HG03558 (cell line): ENCODE data around the gene MAPT.
"Not testable (repeated sequence)": the region's sequence is repeated elsewhere in the genome, so short reads cannot be mapped to it uniquely, and the experiment has no call there.

ENCODE experiments used
- ATAC-seq: cut with Tn5 transposase; IDR thresholded peaks from one replicate; pipeline ENCODE4 v1.9.1; 2021; ENCODE audit warnings: moderate number of reproducible peaks; ENCODE audit not compliant: unreplicated experiment; ENCODE audit errors: extremely low read depth

MAPT gene

GRCh38 chr17:45857977-45858708 lies 36.2 kb upstream of the MAPT start:
- no peak for ATAC-seq

GRCh38 chr17:45861165-45861564 lies 33.2 kb upstream of the MAPT start:
- no peak for ATAC-seq

- not testable (repeated sequence) for ATAC-seq
These were observed 32.2 kb upstream of the MAPT start for GRCh38 chr17:45862127-45862526.

GRCh38 chr17:45863857-45864654 lies 30.3 kb upstream of the MAPT start:
- ATAC-seq: no peak

GRCh38 chr17:45867171-45867570 lies 27.2 kb upstream of the MAPT start:
- no peak for ATAC-seq

- ATAC-seq: no peak
These were observed 26.7 kb upstream of the MAPT start for GRCh38 chr17:45867702-45868101.

- no peak for ATAC-seq
These were observed 26.1 kb upstream of the MAPT start for GRCh38 chr17:45868276-45868675.

GRCh38 chr17:45869676-45870341 lies 24.5 kb upstream of the MAPT start:
- ATAC-seq: no peak

- no peak for ATAC-seq
These were observed 23.9 kb upstream of the MAPT start for GRCh38 chr17:45870342-45870974.

- ATAC-seq: no peak
These were observed 22.6 kb upstream of the MAPT start for GRCh38 chr17:45871718-45872117.

GRCh38 chr17:45873728-45874127 lies 20.6 kb upstream of the MAPT start:
- no peak for ATAC-seq

GRCh38 chr17:45874151-45874550 lies 20.2 kb upstream of the MAPT start:
- no peak for ATAC-seq

- ATAC-seq: no peak
These were observed 17.8 kb upstream of the MAPT start for GRCh38 chr17:45876539-45876938.

GRCh38 chr17:45877467-45877866 lies 16.9 kb upstream of the MAPT start:
- no peak for ATAC-seq

GRCh38 chr17:45883063-45883462 lies 11.3 kb upstream of the MAPT start:
- no peak for ATAC-seq

- ATAC-seq: no peak
These were observed 7.5 kb upstream of the MAPT start for GRCh38 chr17:45886852-45887251.

GRCh38 chr17:45888392-45888791 lies 6.0 kb upstream of the MAPT start:
- ATAC-seq: no peak

GRCh38 chr17:45889579-45889978 lies 4.8 kb upstream of the MAPT start:
- ATAC-seq: no peak

GRCh38 chr17:45893725-45894021 lies 681 bp upstream of the MAPT start:
- no peak for ATAC-seq

- no peak for ATAC-seq
These were observed 1.1 kb downstream of the MAPT start for GRCh38 chr17:45895304-45895968.
